Left lung (tissue), 10 donors: ENCODE data around the gene S100A4. TPM values are rescaled to one million over a fixed set of nuclear protein-coding genes. Genes with fewer than 3 reads are reported as not detected.

Source experiments
- ATAC-seq: fragments of 200-7000 bp; cut with Tn5 transposase; one replicate; pipeline ENCODE4 v1.9.1; 2020; ENCODE audit warnings: moderate library complexity
- DNase-seq, 4 donors: peaks; one replicate each; pipeline ENCODE4 v3.0.0-alpha.2; 2013 to 2020
- H3K27ac ChIP-seq, 2 donors: fragments of 200-600 bp; sonication (generic) in 1 of 2; one replicate each; pipeline versions ENCODE4 v1.5.0 to v1.8.0; 2020 to 2021
- H3K27me3 ChIP-seq, 2 donors: fragments of 200-600 bp; sonication (generic) in 1 of 2; one replicate each; pipeline versions ENCODE4 v1.5.0 to v1.8.0; 2020 to 2021
- H3K36me3 ChIP-seq, 2 donors: fragments of 200-600 bp; sonication (generic) in 1 of 2; one replicate each; pipeline versions ENCODE4 v1.5.0 to v1.8.0; 2020 to 2021
- H3K4me1 ChIP-seq, 2 donors: fragments of 200-600 bp; one replicate each; pipeline ENCODE4 v1.8.0; 2021
- H3K4me3 ChIP-seq, 2 donors: fragments of 200-600 bp; sonication (generic) in 1 of 2; one replicate each; pipeline versions ENCODE4 v1.5.0 to v1.8.0; 2020 to 2021; ENCODE audit warnings: mild to moderate bottlenecking in 1 of 2
- H3K9me3 ChIP-seq, 2 donors: fragments of 200-600 bp; sonication (generic) in 1 of 2; one replicate each; pipeline versions ENCODE4 v1.5.0 to v1.8.0; 2020 to 2021
- intact Hi-C, 2 donors: fragments of 100-400 bp; cut with DNase I; formaldehyde crosslinking; loops; one replicate each; pipeline versions ENCODE4 v1.11.2 to v1.14.2; 2022
- polyA plus RNA-seq, 6 donors: library from polyadenylated mRNA; unstranded; fragments of 120-200 nt; gene quantifications; one replicate each; pipeline ENCODE4 v1.2.1, GENCODE V29; 2013; ENCODE audit not compliant: insufficient read length in 6 of 6
- total RNA-seq, 2 donors: library from RNA; stranded (reverse); fragmentation: NEBNext Ultra II Directional; extraction: Animal tissue kit (Norgen Biotek cat#: 25700); gene quantifications; one replicate each; pipeline ENCODE4 v1.2.1, GENCODE V29; 2021
- TF ChIP-seq, protein P1 (sequence below), 2 donors: fragments of 200-600 bp; sonication (generic) in 1 of 2; IDR thresholded peaks; one replicate each; pipeline versions ENCODE4 v1.5.0 to v1.8.0; 2021; ENCODE audit warnings: antibody characterized with exemption in 2 of 2
- donor health status: DM: no; HTN: yes; CAD: no.
- donor health status: DM: no; HTN: no; CAD: no.

S100A4 gene
- total and polyA plus RNA-seq, 8 donors: 15.0 to 1,192 (median 22.4) TPM

DNA sequence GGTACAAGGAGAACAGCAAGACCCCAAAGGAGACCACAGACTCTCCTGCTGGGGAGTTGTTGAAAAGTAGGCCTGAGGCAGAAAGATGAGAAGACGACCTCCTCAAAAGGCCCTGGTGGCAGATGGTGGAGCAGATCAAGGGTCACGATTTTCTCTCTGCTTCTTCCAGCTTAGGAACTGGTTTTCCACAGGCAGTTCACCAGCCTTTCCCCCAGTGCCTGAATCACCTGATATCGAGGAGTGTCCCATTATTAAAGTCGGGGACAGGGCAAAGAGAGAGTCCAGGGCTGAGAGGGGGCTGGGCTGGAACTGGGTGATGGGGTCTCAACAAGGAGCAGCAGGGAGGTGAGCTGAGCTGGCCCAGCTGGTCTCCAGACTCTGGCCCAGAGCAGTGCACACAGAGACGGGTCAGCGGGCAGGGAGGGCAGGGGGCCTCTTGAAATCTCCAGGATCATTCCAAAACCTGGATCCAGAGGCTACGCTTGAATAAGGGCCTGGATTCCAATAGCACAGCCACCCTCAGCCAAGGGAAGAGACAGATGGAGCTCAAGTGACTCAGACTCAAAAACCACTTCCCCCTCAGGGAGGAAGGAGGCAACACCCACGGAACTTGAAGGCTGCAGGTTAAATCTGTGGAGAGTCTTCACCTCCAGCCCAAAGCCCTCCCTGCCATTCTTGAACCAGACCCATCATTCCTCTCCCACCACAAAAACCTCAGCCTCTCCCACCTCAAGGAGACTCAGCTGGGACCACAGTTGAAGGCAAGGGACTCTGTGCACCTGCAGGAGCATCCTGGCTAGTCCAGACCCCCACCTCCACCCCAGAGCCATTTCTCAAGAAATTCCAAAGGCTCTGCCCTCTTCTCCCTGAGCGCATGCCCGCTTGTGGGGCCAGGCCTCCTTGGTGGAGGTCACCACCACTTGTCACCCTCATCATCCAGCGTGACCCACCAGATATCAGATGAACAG, 4.9 kb downstream of the S100A4 start, which contains the start of gene S100A5:
TSS of gene S100A5 (minus strand) at position 541 of the 968 bp plus-strand sequence. CDS start 743 bp downstream, outside the sequence.
- TF ChIP-seq, protein P1, sequence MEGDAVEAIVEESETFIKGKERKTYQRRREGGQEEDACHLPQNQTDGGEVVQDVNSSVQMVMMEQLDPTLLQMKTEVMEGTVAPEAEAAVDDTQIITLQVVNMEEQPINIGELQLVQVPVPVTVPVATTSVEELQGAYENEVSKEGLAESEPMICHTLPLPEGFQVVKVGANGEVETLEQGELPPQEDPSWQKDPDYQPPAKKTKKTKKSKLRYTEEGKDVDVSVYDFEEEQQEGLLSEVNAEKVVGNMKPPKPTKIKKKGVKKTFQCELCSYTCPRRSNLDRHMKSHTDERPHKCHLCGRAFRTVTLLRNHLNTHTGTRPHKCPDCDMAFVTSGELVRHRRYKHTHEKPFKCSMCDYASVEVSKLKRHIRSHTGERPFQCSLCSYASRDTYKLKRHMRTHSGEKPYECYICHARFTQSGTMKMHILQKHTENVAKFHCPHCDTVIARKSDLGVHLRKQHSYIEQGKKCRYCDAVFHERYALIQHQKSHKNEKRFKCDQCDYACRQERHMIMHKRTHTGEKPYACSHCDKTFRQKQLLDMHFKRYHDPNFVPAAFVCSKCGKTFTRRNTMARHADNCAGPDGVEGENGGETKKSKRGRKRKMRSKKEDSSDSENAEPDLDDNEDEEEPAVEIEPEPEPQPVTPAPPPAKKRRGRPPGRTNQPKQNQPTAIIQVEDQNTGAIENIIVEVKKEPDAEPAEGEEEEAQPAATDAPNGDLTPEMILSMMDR (IDR thresholded peaks at IDR 0.05): no peak
- H3K27me3 ChIP-seq: no peaks in the 10 kb centered on the region
- DNase-seq: no peak
- peaks cover 0 to 23% of the 10 kb centered on the region in 2 donors for H3K36me3 ChIP-seq
- no peaks in the 10 kb centered on the region for H3K9me3 ChIP-seq
- intact Hi-C loops: no loop called here
- no peak within 1 kb of the TSS for H3K4me3 ChIP-seq
- peak within 1 kb of the TSS; percentile 30 to 95 for H3K27ac ChIP-seq
- peaks cover 29 to 89% of the 10 kb centered on the region in 2 donors for H3K4me1 ChIP-seq
- ATAC-seq: no peak

DNA sequence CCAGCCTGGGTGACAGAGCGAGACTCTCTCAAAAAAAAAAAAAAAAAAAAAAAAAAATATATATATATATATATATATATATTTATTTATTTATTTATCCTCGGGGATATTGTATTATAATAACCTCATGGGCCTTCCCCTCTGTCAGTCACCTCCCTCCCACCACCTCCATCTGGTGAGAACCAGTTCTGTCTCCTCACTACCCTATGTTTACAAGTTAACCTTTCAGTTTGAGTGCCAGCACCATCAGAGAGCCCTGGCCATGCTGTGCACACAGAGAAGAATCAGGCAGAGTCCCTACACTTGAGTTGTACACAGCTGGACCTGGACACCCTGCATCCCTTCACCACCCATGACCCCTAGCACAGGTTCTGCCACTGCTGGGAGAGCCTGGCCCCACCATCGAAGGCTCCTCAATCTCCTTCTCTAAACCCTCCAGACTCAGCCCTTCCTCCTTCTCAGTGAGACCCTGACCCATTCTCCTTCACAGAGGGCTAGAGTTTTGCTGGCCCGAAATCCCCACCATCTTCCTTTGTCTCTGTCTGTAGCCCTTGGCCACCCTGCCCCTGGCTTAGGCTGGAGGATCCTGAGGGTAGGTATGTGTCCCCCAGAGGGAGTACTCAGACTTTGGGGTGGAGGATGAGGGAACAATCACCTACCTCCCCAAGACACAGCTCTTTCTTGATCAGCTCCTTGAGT, 6.1 kb downstream of the S100A4 start:
- no peak for ATAC-seq
- peak overlapping the region in 1 of 2 donors; percentile 95 for H3K27ac ChIP-seq

DNA sequence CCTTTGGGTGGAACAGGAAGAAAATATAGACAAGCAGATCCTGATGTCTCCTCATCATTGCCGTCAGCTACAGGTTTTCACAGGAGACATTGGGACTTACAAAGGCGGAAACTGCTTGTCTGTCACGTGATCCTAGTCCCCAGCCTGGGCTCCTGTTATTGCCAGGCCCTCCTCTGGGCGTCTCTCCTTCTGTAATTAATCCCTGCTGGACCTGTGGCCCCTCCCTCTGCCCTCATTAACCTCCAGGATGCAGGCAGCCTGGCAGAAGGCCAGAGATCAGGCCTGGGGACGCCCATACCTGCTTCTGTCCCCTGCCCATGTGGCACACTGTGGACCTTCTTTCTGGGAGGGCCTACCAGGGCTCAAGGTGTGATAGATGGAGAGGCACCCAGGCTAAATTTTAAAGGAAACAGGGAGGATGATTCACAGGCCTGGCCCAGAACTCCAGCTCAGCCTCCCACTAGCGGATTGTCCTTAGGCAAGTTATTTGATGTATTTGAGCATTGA, 7.2 kb downstream of the S100A4 start:
- intact Hi-C loops: no loop called here
- Histone ChIP-seq H3K27ac (peak overlapping the region in 1 of 2 donors; percentile 37), H3K4me1 (peaks cover 13 to 83% of the 10 kb centered on the region in 2 donors), H3K4me3 (no peak overlapping the region), H3K36me3 (peaks cover 0 to 23% of the 10 kb centered on the region in 2 donors), H3K27me3 (no peaks in the 10 kb centered on the region), H3K9me3 (no peaks in the 10 kb centered on the region)
- no peak for DNase-seq
- ATAC-seq: no peak
- TF ChIP-seq, protein P1 (IDR thresholded peaks at IDR 0.05): no peak

More for the DNA sequence above, 6.1 kb downstream of the S100A4 start:
- Histone ChIP-seq H3K27me3 (no peaks in the 10 kb centered on the region), H3K4me3 (no peak overlapping the region), H3K36me3 (peaks cover 0 to 23% of the 10 kb centered on the region in 2 donors), H3K4me1 (peaks cover 23 to 83% of the 10 kb centered on the region in 2 donors), H3K9me3 (no peaks in the 10 kb centered on the region)
- no peak for DNase-seq
- intact Hi-C loops: no loop called here
- TF ChIP-seq, protein P1 (IDR thresholded peaks at IDR 0.05): no peak

DNA sequence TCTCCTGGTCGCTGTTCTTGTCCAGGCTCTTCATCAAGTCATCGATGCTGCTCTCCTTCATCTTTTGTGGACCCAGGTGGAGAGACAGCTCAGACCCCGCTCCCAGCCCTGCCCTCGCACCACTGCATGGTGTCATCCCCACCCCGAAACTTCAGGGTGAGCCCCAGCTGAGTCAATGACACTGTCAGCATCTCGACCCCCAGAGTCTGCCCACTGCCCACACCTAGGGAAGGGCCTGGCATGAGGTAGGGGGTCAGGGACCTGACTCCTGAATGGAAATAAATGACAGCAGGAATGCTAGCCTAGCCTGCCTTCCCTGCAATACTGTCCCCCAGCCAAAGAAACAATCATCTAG, 8.3 kb downstream of the S100A4 start:
- peaks cover 13 to 83% of the 10 kb centered on the region in 2 donors for H3K4me1 ChIP-seq
- ATAC-seq (no peak), DNase-seq (no peak)
- peaks cover 0 to 15% of the 10 kb centered on the region in 2 donors for H3K36me3 ChIP-seq
- TF ChIP-seq, protein P1 (IDR thresholded peaks at IDR 0.05): no peak
- H3K4me3 ChIP-seq: no peak overlapping the region
- peak overlapping the region in 1 of 2 donors; percentile 99 for H3K27ac ChIP-seq
- intact Hi-C loops: no loop called here
- no peaks in the 10 kb centered on the region for H3K27me3 ChIP-seq
- H3K9me3 ChIP-seq: no peaks in the 10 kb centered on the region
